DND-41 (cell line): ENCODE results near the gene GATB.

ENCODE experiments used
- CTCF ChIP-seq: IDR thresholded peaks from 2 replicates; pipeline ENCODE4 v1.5.1; 2012; ENCODE audit warnings: borderline replicate concordance, low read length, moderate library complexity, mild to moderate bottlenecking; ENCODE audit not compliant: poor library complexity, severe bottlenecking; ENCODE audit errors: extremely low read depth
- EZH2 ChIP-seq: IDR thresholded peaks from 3 replicates; pipeline ENCODE4 v1.6.1; 2012; ENCODE audit warnings: borderline replicate concordance, low read depth, mild to moderate bottlenecking, moderate library complexity, low read length, inconsistent platforms; ENCODE audit not compliant: severe bottlenecking

- TF ChIP-seq CTCF = no peak
- TF ChIP-seq EZH2 = no peak
These were observed 38.9 kb downstream of the GATB start for GRCh38 chr4:151721916-151722315.
